Motor neuron (in vitro differentiated cells): ENCODE measurements around the gene RASL10B. TPM values are rescaled to one million over a fixed set of nuclear protein-coding genes. Genes with fewer than 3 reads are reported as not detected.

Experiments used
- ATAC-seq, 8 experiments: fragments of 200-7000 bp; cut with Tn5 transposase; replicated peaks in 6 of 8; 2 replicates each; pipeline ENCODE4 v1.8.0; 2021; ENCODE audit warnings: mild to moderate bottlenecking in 8 of 8, moderate library complexity in 8 of 8
- H3K27ac ChIP-seq, 2 donors: fragments of 250-450 bp; sonication (Bioruptor Pico); 2 replicates each; pipeline ENCODE4 v1.9.0; 2021; ENCODE audit warnings: antibody characterized with exemption in 2 of 2, mild to moderate bottlenecking in 2 of 2, moderate library complexity in 1 of 2
- H3K4me1 ChIP-seq, 2 donors: fragments of 250-450 bp; sonication (Bioruptor Pico); replicated peaks in 1 of 2; 2 replicates each; pipeline ENCODE4 v1.6.1; 2021; ENCODE audit warnings: antibody characterized with exemption in 2 of 2, mild to moderate bottlenecking in 2 of 2, moderate library complexity in 1 of 2
- H3K4me3 ChIP-seq, 5 donors: fragments of 250-450 bp; sonication (Bioruptor Pico); 2 replicates each; pipeline ENCODE4 v1.9.0; 2021; ENCODE audit warnings: antibody characterized with exemption in 5 of 5, mild to moderate bottlenecking in 5 of 5, moderate library complexity in 4 of 5
- WGBS, 10 experiments: fragments of 450-650 bp; shearing (Covaris generic); methylation state at CpG; one replicate each; pipeline ENCODE4 v1.0.0; 2022; 5-methylcytosine and 5-hydroxymethylcytosine counted together
- in situ Hi-C, 9 experiments: fragments of 400-800 bp; cut with MboI; loops; one replicate each; pipeline ENCODE4 v1.15.0; 2021; ENCODE audit warnings: low sequenced_read_pairs in 9 of 9, low pct_unique_long_range_greater_than_20kb in 2 of 9; ENCODE audit not compliant: unreplicated experiment in 9 of 9
- total RNA-seq, 8 experiments: library from RNA; unstranded; fragments of 300-600 nt; gene quantifications; 2 replicates each; pipeline versions ENCODE4 v1.2.3 to v1.2.4, GENCODE V29; 2022

The RASL10B gene
- total RNA-seq, 8 experiments from 2014 or later: 0.61 to 33.6 (median 10.7) TPM

DNA sequence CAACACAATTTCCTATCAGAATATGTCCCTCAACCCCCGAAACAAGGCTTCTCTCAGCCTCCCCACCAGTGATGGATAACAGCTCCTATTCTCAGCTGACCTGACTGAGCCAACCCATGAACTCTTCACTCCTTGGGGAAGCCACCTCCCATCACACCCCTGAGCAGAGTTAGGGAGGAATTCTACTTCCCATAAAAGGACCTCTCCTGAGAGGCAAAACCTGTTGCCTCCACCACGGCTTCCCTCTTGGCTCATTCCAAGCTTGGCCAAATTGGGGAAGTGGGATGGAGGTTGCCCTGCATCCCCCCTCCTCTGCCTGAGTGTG lies 5.7 kb upstream of the RASL10B start:
- peaks cover 17 to 35% of the 10 kb centered on the region in 2 donors for H3K4me1 ChIP-seq
- WGBS, 10 experiments: 17 to 80% (median 53%) methylated on average over 1 to 2 of the region's 2 CpGs; no CpG with 5 or more reads in 6 of the 10 experiments
- ATAC-seq: peak in 3 of 8 experiments; percentile 8 to 20 (median 11)
- H3K4me3 ChIP-seq: no peak overlapping the region
- in situ Hi-C loops: loop anchor here in 3 of 9 experiments (25.0 kb wide), 1 partner anchor 113 kb away; no protein-coding TSS in a partner anchor
- no peak overlapping the region for H3K27ac ChIP-seq

- no peak overlapping the region for H3K4me3 ChIP-seq
- ATAC-seq: peak; percentile 43 to 85 (median 68)
- no peak overlapping the region for H3K27ac ChIP-seq
- H3K4me1 ChIP-seq: peaks cover 21 to 40% of the 10 kb centered on the region in 2 donors
- in situ Hi-C loops: loop anchor here in 3 of 9 experiments (25.0 kb wide), 1 partner anchor 114 kb away; no protein-coding TSS in a partner anchor
- WGBS, 10 experiments: 0 to 70% (median 32%) methylated on average over 1 to 3 of the region's 6 CpGs; no CpG with 5 or more reads in 7 of the 10 experiments
Measured at GRCh38 chr17:35726127-35726952, 5.1 kb upstream of the RASL10B start.

DNA sequence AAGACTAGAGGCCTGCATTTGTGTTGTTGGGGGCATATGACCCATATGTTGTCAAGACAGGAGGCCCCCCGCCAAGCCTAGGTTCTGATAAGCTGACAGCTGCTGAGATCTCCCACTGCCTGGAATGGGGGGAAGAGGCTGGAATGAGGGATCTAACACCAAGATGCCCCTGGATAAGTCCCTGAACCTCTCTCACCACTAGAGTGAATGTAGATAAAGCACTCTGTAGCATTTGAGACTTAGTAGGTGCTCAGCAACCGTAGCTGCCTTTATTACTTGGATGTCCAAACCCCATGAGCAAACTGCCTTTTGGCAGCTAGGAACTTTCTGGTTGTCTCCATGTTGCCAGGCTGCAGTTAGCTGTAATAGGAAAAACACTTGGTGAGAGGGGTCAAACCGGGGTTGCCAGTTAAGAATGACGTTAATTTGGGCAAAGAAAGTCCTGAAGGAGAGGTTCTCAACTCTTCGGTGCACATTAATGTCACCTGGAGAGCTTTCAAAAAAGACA lies 4.4 kb upstream of the RASL10B start:
- ATAC-seq: peak in 1 of 8 experiments; percentile 1
- Histone ChIP-seq H3K4me1 (peaks cover 21 to 40% of the 10 kb centered on the region in 2 donors), H3K4me3 (no peak overlapping the region), H3K27ac (no peak overlapping the region)
- 44 to 100% (median 70%) methylated on average over 1 to 5 of the region's 5 CpGs; no CpG with 5 or more reads in 3 of the 10 experiments for WGBS, 10 experiments
- in situ Hi-C loops: loop anchor here in 3 of 9 experiments (25.0 kb wide), 1 partner anchor 115 kb away; no protein-coding TSS in a partner anchor

- peaks cover 21 to 42% of the 10 kb centered on the region in 2 donors for H3K4me1 ChIP-seq
- in situ Hi-C loops: loop anchor here in 3 of 9 experiments (25.0 kb wide), 1 partner anchor 115 kb away; no protein-coding TSS in a partner anchor
- WGBS, 10 experiments: 50 to 100% (median 92%) methylated on average over 1 to 4 of the region's 5 CpGs; no CpG with 5 or more reads in 5 of the 10 experiments
- ATAC-seq: no peak
- H3K4me3 ChIP-seq: no peak overlapping the region
- no peak overlapping the region for H3K27ac ChIP-seq
Measured at GRCh38 chr17:35727635-35728034, 3.8 kb upstream of the RASL10B start.

GRCh38 chr17:35728551-35728950 lies 2.9 kb upstream of the RASL10B start:
- H3K4me3 ChIP-seq: no peak overlapping the region
- no peak overlapping the region for H3K27ac ChIP-seq
- no peak for ATAC-seq
- peaks cover 21 to 42% of the 10 kb centered on the region in 2 donors for H3K4me1 ChIP-seq
- WGBS, 10 experiments: 72 to 100% (median 92%) methylated on average over 1 to 3 of the region's 3 CpGs; no CpG with 5 or more reads in 6 of the 10 experiments
- in situ Hi-C loops: loop anchor here in 3 of 9 experiments (25.0 kb wide), 1 partner anchor 116 kb away; no protein-coding TSS in a partner anchor

DNA sequence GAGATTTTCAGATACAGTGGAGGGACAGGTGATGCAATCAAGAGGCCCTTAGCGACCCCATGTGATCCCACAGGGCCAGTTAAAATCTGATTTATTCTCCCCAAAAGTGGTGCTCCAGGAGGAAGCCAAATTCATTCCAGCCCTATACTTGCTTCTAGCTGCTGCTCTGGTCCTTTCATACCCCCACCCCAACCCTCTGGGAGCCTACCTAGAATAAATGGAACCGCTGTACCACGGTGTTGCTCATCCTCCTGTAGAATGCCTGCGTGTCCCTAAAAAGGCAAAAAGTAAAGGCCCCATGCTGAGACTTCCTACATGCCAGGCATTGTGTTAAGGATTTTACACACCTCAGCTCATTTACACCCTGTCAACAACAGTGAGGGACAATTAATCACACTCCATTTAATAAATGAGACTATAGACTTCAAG lies 2.0 kb upstream of the RASL10B start:
- 11 to 80% (median 40%) methylated on average over 2 to 4 of the region's 4 CpGs; no CpG with 5 or more reads in 5 of the 10 experiments for WGBS, 10 experiments
- in situ Hi-C loops: loop anchor here in 3 of 9 experiments (25.0 kb wide), 1 partner anchor 117 kb away; no protein-coding TSS in a partner anchor
- peaks cover 21 to 42% of the 10 kb centered on the region in 2 donors for H3K4me1 ChIP-seq

DNA sequence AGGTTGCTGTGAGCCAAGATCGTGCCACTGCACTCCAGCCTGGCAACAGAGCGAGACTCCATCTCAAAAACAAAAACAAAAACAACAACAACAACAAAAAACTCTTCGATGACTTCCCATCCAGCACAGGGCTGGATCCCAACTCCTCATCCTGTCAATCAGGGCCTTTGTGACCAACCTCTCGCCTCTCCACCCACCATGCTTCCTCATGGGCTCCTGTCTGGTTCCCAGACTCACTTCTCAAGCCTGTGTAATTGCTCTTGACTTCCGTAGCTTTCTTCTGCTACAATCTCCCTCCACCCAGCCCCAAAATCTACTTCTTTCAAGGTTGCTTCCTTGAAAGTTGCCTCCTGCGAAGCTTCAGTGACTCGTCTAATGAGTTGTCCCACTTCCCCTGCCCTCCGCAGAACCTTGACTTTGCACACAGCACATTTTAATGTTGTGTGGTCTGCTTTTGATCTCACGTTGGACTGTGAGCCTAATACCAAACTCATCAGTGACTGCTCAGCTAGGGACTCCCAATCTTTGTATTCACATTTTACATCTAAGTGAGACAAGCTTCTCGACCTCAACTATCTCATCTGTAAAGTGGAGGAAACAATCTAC lies 936 bp upstream of the RASL10B start:
- Histone ChIP-seq H3K27ac (no peak overlapping the region), H3K4me1 (peaks cover 21 to 38% of the 10 kb centered on the region in 2 donors), H3K4me3 (no peak overlapping the region)
- no peak for ATAC-seq
- 57 to 91% (median 77%) methylated on average over 2 to 7 of the region's 10 CpGs for WGBS, 10 experiments
- in situ Hi-C loops: loop anchor here in 3 of 9 experiments (25.0 kb wide), 1 partner anchor 118 kb away; no protein-coding TSS in a partner anchor

More for the DNA sequence above, 2.0 kb upstream of the RASL10B start:
- no peak overlapping the region for H3K27ac ChIP-seq
- no peak overlapping the region for H3K4me3 ChIP-seq
- no peak for ATAC-seq

GRCh38 chr17:35731917-35732805 lies 722 bp downstream of the RASL10B start:
- Histone ChIP-seq H3K4me1 (peaks cover 8 to 22% of the 10 kb centered on the region in 2 donors), H3K4me3 (peak overlapping the region; percentile 55 to 100 (median 76)), H3K27ac (no peak overlapping the region)
- WGBS, 10 experiments: 0 to 30% (median 0%) methylated on average over 1 to 5 of the region's 47 CpGs; no CpG with 5 or more reads in 6 of the 10 experiments
- ATAC-seq: peak; percentile 18 to 71 (median 60)
- in situ Hi-C loops: loop anchor here in 3 of 9 experiments (25.0 kb wide), 1 partner anchor 120 kb away; no protein-coding TSS in a partner anchor

- H3K27ac ChIP-seq: no peak overlapping the region
- in situ Hi-C loops: loop anchor here in 3 of 9 experiments (25.0 kb wide), 1 partner anchor 120 kb away; no protein-coding TSS in a partner anchor
- WGBS, 10 experiments: 20 to 100% (median 67%) methylated on average over 1 of the region's 1 CpG; no CpG with 5 or more reads in 7 of the 10 experiments
- ATAC-seq: no peak
- H3K4me3 ChIP-seq: peak overlapping the region in 3 of 5 donors; percentile 74 to 100 (median 96)
- peaks cover 8 to 19% of the 10 kb centered on the region in 2 donors for H3K4me1 ChIP-seq
Measured at GRCh38 chr17:35732806-35733136, 1.3 kb downstream of the RASL10B start.

- no peak overlapping the region for H3K4me3 ChIP-seq
- in situ Hi-C loops: loop anchor here in 3 of 9 experiments (25.0 kb wide), 1 partner anchor 121 kb away; no protein-coding TSS in a partner anchor
- no peak for ATAC-seq
- H3K4me1 ChIP-seq: peaks cover 8 to 19% of the 10 kb centered on the region in 2 donors
- 50 to 100% (median 73%) methylated on average over 1 to 4 of the region's 6 CpGs; no CpG with 5 or more reads in 6 of the 10 experiments for WGBS, 10 experiments
- H3K27ac ChIP-seq: no peak overlapping the region
Measured at GRCh38 chr17:35733366-35733765, 1.9 kb downstream of the RASL10B start.

DNA sequence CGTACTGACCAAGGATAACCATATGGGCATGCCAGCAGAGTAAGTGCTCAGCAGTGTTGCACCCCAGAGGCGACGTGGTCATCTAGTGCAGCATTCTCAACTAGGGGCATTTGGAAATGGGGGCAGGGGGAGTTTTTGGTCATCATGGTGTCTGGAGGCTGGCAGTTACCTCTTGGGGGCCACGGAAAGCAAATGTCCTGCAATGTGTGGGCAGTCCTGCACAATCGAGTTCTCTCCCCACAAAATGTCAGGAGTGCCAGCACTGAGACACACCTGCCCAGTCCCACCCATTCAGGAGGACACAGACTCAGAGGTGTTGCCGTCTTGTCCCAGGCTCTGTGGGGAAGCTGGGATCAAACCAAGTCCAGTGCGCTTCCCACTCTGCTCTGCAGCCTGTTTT lies 3.0 kb downstream of the RASL10B start:
- Histone ChIP-seq H3K27ac (no peak overlapping the region), H3K4me3 (no peak overlapping the region), H3K4me1 (peaks cover 4 to 13% of the 10 kb centered on the region in 2 donors)
- WGBS, 10 experiments: 7 to 95% (median 83%) methylated on average over 1 to 4 of the region's 7 CpGs; no CpG with 5 or more reads in 3 of the 10 experiments
- in situ Hi-C loops: loop anchor here in 3 of 9 experiments (25.0 kb wide), 1 partner anchor 122 kb away; no protein-coding TSS in a partner anchor
- ATAC-seq: no peak
